HG02798 (cell line): ENCODE results near the gene RBSN.

Experiments
- ATAC-seq: cut with Tn5 transposase; IDR thresholded peaks from one replicate; pipeline ENCODE4 v1.9.1; 2021; ENCODE audit warnings: mild to moderate bottlenecking; ENCODE audit not compliant: unreplicated experiment, poor library complexity

The RBSN gene

DNA sequence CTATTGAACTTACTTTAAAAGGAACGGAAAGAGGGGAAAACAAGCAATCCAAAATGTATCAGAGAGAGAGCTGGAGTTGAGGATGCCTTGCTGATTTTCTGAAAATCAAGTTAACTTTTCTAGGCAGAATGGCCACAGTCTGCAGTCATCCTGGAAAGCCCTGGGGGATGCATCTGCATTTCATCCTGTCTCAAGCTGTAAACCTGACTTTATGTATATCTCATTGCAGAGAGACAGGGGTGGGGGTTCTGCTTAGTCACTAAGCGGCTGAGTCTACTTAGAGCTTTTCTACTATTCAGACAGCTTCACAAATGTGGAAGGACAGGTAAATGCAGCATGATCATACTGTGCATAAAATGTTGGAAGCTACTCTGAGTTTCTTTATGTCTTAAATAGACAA lies 75.2 kb downstream of the RBSN start:
- ATAC-seq = no peak

DNA sequence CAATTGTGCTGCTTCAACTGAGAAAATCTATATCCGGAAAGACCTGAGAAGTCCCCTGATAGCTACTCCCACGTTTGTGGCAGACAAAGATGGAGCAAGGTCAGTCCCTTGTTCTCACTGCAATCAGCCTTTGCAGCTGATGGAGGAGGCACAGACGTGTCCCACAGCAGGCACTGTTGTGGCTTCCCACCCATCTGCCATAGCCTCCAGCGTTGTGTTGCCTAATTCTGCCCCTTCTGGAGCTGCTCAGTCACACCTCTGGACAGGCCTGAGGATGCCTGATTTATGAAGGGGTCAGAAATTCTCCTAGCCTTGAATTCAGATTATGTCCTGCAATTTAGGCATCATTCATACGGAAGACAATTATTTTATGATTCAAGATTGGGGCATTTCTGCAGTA lies 75.7 kb downstream of the RBSN start:
- no peak for ATAC-seq
